ENCODE results near the gene LRGUK. TPM values are rescaled to one million over a fixed set of nuclear protein-coding genes. Genes with fewer than 3 reads are reported as not detected.

The LRGUK gene
- total and polyA plus RNA-seq, 2 of the 8 experiments (the other 6 are each of a cell fraction or from before 2014, with no cell fraction given): 1.5 to 3.6 TPM

DNA sequence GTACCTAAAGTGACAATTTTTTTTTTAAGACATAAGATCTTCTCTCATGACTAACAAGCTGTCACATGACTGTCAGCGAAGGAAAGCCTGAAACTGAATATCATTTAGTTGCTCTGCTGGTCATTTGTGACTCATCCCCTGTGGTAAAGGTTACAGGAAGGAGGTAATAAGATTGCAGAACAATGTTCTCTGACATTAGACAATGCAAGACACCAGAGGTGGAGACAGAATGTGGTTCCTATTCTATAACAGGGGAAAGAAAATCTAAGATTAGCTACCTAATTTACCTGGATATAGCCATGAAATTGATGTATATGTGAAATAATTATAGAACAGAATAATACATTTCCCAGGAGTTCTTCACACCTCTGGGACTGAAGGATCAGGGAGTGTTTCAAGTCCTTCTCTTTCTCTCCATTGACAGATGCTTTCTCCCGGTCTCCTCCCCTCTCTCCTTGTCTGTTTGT lies 47.7 kb downstream of the LRGUK start (continued):
- TF ChIP-seq, protein P1, sequence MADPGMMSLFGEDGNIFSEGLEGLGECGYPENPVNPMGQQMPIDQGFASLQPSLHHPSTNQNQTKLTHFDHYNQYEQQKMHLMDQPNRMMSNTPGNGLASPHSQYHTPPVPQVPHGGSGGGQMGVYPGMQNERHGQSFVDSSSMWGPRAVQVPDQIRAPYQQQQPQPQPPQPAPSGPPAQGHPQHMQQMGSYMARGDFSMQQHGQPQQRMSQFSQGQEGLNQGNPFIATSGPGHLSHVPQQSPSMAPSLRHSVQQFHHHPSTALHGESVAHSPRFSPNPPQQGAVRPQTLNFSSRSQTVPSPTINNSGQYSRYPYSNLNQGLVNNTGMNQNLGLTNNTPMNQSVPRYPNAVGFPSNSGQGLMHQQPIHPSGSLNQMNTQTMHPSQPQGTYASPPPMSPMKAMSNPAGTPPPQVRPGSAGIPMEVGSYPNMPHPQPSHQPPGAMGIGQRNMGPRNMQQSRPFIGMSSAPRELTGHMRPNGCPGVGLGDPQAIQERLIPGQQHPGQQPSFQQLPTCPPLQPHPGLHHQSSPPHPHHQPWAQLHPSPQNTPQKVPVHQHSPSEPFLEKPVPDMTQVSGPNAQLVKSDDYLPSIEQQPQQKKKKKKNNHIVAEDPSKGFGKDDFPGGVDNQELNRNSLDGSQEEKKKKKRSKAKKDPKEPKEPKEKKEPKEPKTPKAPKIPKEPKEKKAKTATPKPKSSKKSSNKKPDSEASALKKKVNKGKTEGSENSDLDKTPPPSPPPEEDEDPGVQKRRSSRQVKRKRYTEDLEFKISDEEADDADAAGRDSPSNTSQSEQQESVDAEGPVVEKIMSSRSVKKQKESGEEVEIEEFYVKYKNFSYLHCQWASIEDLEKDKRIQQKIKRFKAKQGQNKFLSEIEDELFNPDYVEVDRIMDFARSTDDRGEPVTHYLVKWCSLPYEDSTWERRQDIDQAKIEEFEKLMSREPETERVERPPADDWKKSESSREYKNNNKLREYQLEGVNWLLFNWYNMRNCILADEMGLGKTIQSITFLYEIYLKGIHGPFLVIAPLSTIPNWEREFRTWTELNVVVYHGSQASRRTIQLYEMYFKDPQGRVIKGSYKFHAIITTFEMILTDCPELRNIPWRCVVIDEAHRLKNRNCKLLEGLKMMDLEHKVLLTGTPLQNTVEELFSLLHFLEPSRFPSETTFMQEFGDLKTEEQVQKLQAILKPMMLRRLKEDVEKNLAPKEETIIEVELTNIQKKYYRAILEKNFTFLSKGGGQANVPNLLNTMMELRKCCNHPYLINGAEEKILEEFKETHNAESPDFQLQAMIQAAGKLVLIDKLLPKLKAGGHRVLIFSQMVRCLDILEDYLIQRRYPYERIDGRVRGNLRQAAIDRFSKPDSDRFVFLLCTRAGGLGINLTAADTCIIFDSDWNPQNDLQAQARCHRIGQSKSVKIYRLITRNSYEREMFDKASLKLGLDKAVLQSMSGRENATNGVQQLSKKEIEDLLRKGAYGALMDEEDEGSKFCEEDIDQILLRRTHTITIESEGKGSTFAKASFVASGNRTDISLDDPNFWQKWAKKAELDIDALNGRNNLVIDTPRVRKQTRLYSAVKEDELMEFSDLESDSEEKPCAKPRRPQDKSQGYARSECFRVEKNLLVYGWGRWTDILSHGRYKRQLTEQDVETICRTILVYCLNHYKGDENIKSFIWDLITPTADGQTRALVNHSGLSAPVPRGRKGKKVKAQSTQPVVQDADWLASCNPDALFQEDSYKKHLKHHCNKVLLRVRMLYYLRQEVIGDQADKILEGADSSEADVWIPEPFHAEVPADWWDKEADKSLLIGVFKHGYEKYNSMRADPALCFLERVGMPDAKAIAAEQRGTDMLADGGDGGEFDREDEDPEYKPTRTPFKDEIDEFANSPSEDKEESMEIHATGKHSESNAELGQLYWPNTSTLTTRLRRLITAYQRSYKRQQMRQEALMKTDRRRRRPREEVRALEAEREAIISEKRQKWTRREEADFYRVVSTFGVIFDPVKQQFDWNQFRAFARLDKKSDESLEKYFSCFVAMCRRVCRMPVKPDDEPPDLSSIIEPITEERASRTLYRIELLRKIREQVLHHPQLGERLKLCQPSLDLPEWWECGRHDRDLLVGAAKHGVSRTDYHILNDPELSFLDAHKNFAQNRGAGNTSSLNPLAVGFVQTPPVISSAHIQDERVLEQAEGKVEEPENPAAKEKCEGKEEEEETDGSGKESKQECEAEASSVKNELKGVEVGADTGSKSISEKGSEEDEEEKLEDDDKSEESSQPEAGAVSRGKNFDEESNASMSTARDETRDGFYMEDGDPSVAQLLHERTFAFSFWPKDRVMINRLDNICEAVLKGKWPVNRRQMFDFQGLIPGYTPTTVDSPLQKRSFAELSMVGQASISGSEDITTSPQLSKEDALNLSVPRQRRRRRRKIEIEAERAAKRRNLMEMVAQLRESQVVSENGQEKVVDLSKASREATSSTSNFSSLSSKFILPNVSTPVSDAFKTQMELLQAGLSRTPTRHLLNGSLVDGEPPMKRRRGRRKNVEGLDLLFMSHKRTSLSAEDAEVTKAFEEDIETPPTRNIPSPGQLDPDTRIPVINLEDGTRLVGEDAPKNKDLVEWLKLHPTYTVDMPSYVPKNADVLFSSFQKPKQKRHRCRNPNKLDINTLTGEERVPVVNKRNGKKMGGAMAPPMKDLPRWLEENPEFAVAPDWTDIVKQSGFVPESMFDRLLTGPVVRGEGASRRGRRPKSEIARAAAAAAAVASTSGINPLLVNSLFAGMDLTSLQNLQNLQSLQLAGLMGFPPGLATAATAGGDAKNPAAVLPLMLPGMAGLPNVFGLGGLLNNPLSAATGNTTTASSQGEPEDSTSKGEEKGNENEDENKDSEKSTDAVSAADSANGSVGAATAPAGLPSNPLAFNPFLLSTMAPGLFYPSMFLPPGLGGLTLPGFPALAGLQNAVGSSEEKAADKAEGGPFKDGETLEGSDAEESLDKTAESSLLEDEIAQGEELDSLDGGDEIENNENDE (IDR thresholded peaks at IDR 0.05; ENCODE audit: insufficient replicate concordance, low read length): no peak
- TF ChIP-seq CEBPB (IDR thresholded peaks at IDR 0.05; ENCODE audit: low read depth, low read length): no peak
- no peak for TF ChIP-seq RAD21 (IDR thresholded peaks at IDR 0.05 in 1 of 2, conservative IDR thresholded peaks at IDR 0.05 in 1 of 2; ENCODE audit: low read depth in 2 of 2, low read length in 2 of 2)
- no peak for TF ChIP-seq EGR1 (IDR thresholded peaks at IDR 0.05; ENCODE audit: borderline replicate concordance, low read depth, low read length)
- no peak for TF ChIP-seq CBX8 (IDR thresholded peaks at IDR 0.05; ENCODE audit: borderline replicate concordance, low read depth, low read length)
- TF ChIP-seq SIN3A (conservative IDR thresholded peaks at IDR 0.05 in 1 of 2, IDR thresholded peaks at IDR 0.05 in 1 of 2; ENCODE audit: low read depth in 1 of 2, low read length in 2 of 2): no peak
- no peak for TF ChIP-seq YY1 (IDR thresholded peaks at IDR 0.05; ENCODE audit: low read depth, low read length)
- no peak for TF ChIP-seq SIRT6 (IDR thresholded peaks at IDR 0.05; ENCODE audit: low read length)
- no peak for TF ChIP-seq PHF8 (conservative IDR thresholded peaks at IDR 0.05; ENCODE audit: low read depth, low read length)
- no peak for TF ChIP-seq RFX5 (IDR thresholded peaks at IDR 0.05; ENCODE audit: borderline replicate concordance, low read depth, low read length)
